Activated CD4-positive, alpha-beta T cell treated with anti-CD3 and anti-CD28 coated beads for 36 hours (primary cell): ENCODE measurements around the gene PTK7. TPM values are rescaled to one million over a fixed set of nuclear protein-coding genes. Genes with fewer than 3 reads are reported as not detected.

Experiments used
- ATAC-seq: fragments of 200-7000 bp; cut with Tn5 transposase; one replicate; pipeline ENCODE4 v1.10.0; 2021; ENCODE audit warnings: mild to moderate bottlenecking, moderate library complexity
- CTCF ChIA-PET: fragments of 350-600 bp; sonication (Branson Sonifier 250); formaldehyde crosslinking; loops from one replicate; lab custom pipeline; 2021; ENCODE audit warnings: antibody characterized with exemption; lab: Charles Lee
- POLR2A ChIA-PET: fragments of 350-600 bp; sonication (Branson Sonifier 250); formaldehyde crosslinking; loops from one replicate; lab custom pipeline; 2021; ENCODE audit warnings: antibody characterized with exemption, inconsistent platforms; lab: Charles Lee
- DNase-seq: peaks from one replicate; pipeline ENCODE4 v3.0.0-alpha.2; 2020
- H3K27ac Mint-ChIP-seq: one replicate; pipeline ENCODE4 v1.8.0; 2021; ENCODE audit warnings: mixed read lengths
- H3K27me3 Mint-ChIP-seq: one replicate; pipeline ENCODE4 v1.8.0; 2021; ENCODE audit warnings: mixed read lengths
- H3K36me3 Mint-ChIP-seq: one replicate; pipeline ENCODE4 v1.8.0; 2021; ENCODE audit warnings: low read depth, mixed read lengths
- H3K4me1 Mint-ChIP-seq: one replicate; pipeline ENCODE4 v1.8.0; 2021; ENCODE audit warnings: mixed read lengths
- H3K4me3 Mint-ChIP-seq: one replicate; pipeline ENCODE4 v1.8.0; 2021; ENCODE audit warnings: mild to moderate bottlenecking, moderate library complexity, mixed read lengths
- H3K9me3 Mint-ChIP-seq: one replicate; pipeline ENCODE4 v1.8.0; 2021; ENCODE audit warnings: low read depth, mixed read lengths
- intact Hi-C, 2 experiments: fragments of 100-400 bp; cut with DNase I in 1 of 2; cut with micrococcal nuclease in 1 of 2; formaldehyde crosslinking; loops; one replicate each; pipeline versions ENCODE4 v1.14.2 to v1.15.1; 2022 to 2024; cut with DNase I, micrococcal nuclease
- total RNA-seq, 2 experiments: library from RNA; stranded (reverse); gene quantifications; one replicate each; pipeline ENCODE4 v1.2.3, GENCODE V29; 2021

PTK7 gene
- total RNA-seq, 2 experiments from 2014 or later: 4.1 to 4.6 TPM

- H3K9me3 Mint-ChIP-seq: no peaks in the 10 kb centered on the region
- intact Hi-C loops: no loop called here
- H3K4me1 Mint-ChIP-seq: peaks cover 10% of the 10 kb centered on the region
- H3K4me3 Mint-ChIP-seq: no peak overlapping the region
- H3K27ac Mint-ChIP-seq: no peak overlapping the region
- peaks cover 39% of the 10 kb centered on the region for H3K36me3 Mint-ChIP-seq
- ChIA-PET POLR2A (no interaction called here), CTCF (no interaction called here)
- DNase-seq (no peak), ATAC-seq (no peak)
- H3K27me3 Mint-ChIP-seq: no peaks in the 10 kb centered on the region
Observed at GRCh38 chr6:43192911-43193310, 116.8 kb downstream of the PTK7 start.

GRCh38 chr6:43193929-43194328, 117.8 kb downstream of the PTK7 start:
- POLR2A ChIA-PET: no interaction called here
- Mint-ChIP-seq H3K4me1 (peaks cover 7% of the 10 kb centered on the region), H3K27ac (no peak overlapping the region), H3K27me3 (no peaks in the 10 kb centered on the region), H3K36me3 (peaks cover 31% of the 10 kb centered on the region), H3K9me3 (no peaks in the 10 kb centered on the region), H3K4me3 (no peak overlapping the region)
- DNase-seq: no peak
- intact Hi-C loops: no loop called here
- CTCF ChIA-PET: no interaction called here
- ATAC-seq: no peak

DNA sequence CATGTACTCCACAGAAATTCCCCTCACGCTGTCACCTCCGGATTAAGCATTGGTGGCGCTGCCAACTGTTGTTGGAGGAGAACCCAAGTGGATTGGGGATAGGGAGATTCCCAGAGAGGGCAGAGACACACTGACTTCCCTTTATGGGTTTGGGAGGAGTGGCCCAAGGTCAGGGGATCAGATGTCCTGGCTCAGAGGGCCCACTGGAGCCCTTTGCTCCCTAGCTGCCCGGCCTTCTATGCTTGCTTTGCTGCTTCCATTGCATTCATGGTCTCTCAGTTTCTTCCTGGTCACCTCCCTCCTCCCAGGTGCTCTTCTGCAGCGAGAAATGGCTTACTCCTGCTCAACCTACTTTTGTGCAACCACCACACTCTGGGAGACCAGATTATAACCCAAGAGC, 120.2 kb downstream of the PTK7 start:
- CTCF ChIA-PET: no interaction called here
- ATAC-seq (no peak), DNase-seq (no peak)
- Mint-ChIP-seq H3K27ac (no peak overlapping the region), H3K27me3 (no peaks in the 10 kb centered on the region), H3K9me3 (no peaks in the 10 kb centered on the region), H3K4me3 (no peak overlapping the region), H3K4me1 (no peaks in the 10 kb centered on the region), H3K36me3 (peaks cover 41% of the 10 kb centered on the region)
- intact Hi-C loops: no loop called here
- POLR2A ChIA-PET: no interaction called here

DNA sequence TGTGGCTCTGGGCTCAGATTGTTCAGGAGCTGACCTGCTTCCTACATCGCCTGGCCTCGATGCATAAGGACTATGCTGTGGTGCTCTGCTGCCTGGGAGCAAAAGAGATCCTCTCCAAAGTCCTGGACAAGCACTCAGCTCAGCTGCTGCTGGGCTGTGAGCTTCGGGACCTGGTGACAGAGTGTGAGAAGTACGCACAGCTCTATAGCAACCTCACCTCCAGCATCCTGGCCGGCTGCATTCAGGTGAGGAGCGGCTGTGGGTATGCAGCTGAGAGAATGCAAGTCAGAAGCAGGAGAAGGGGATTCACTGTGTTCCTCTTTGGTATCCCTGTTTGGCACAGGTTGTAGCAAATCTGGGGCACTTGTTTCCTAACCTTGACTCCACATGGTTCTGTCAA, 123.8 kb downstream of the PTK7 start:
- H3K9me3 Mint-ChIP-seq: no peaks in the 10 kb centered on the region
- no peak for ATAC-seq
- peaks cover 28% of the 10 kb centered on the region for H3K36me3 Mint-ChIP-seq
- H3K27me3 Mint-ChIP-seq: no peaks in the 10 kb centered on the region
- H3K4me1 Mint-ChIP-seq: no peaks in the 10 kb centered on the region
- intact Hi-C loops: no loop called here
- no peak overlapping the region for H3K4me3 Mint-ChIP-seq
- H3K27ac Mint-ChIP-seq: peak overlapping the region; percentile 52
- DNase-seq: no peak
- ChIA-PET CTCF (interaction anchor here (0.8 kb wide), 2 partner anchors 57 to 307 kb away, joined by 3 read pairs; no protein-coding TSS in a partner anchor), POLR2A (no interaction called here)

- Mint-ChIP-seq H3K9me3 (no peaks in the 10 kb centered on the region), H3K27me3 (no peaks in the 10 kb centered on the region), H3K36me3 (peaks cover 30% of the 10 kb centered on the region), H3K27ac (no peak overlapping the region), H3K4me3 (no peak overlapping the region), H3K4me1 (no peaks in the 10 kb centered on the region)
- DNase-seq: no peak
- ATAC-seq: no peak
- intact Hi-C loops: no loop called here
- ChIA-PET POLR2A (no interaction called here), CTCF (interaction anchor here (1.4 kb wide), 1 partner anchor 57 kb away, joined by 3 read pairs; no protein-coding TSS in a partner anchor)
Observed at GRCh38 chr6:43200541-43200940, 124.4 kb downstream of the PTK7 start.

DNA sequence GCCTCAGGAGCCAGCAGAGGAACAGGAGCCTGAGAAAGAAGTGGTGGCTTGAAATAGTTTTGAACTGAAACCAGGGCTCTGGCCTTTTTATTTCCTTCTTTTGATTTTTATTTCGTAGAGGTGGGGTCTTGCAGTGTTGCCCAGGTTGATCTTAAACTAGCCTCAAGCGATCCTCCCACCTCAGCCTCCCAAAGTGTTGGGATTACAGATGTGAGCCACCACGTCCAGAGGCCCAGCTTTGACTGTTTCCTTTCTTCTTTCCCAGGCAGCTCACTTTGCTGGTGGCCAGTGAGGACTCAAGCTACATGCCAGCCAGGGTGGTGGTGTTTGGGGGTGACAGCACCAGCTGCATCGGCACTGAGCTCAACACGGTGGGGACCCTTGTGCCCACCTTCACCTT, 126.3 kb downstream of the PTK7 start:
- Mint-ChIP-seq H3K4me1 (no peaks in the 10 kb centered on the region), H3K27me3 (no peaks in the 10 kb centered on the region), H3K4me3 (no peak overlapping the region), H3K36me3 (peaks cover 36% of the 10 kb centered on the region), H3K27ac (no peak overlapping the region), H3K9me3 (no peaks in the 10 kb centered on the region)
- CTCF ChIA-PET: interaction anchor here (1.1 kb wide), 1 partner anchor 15 kb away, joined by 4 read pairs; no protein-coding TSS in a partner anchor
- ATAC-seq (no peak), DNase-seq (no peak)
- POLR2A ChIA-PET: interaction anchor here (0.7 kb wide), 1 partner anchor 182 kb away, joined by 3 read pairs; no protein-coding TSS in a partner anchor
- intact Hi-C loops: no loop called here

DNA sequence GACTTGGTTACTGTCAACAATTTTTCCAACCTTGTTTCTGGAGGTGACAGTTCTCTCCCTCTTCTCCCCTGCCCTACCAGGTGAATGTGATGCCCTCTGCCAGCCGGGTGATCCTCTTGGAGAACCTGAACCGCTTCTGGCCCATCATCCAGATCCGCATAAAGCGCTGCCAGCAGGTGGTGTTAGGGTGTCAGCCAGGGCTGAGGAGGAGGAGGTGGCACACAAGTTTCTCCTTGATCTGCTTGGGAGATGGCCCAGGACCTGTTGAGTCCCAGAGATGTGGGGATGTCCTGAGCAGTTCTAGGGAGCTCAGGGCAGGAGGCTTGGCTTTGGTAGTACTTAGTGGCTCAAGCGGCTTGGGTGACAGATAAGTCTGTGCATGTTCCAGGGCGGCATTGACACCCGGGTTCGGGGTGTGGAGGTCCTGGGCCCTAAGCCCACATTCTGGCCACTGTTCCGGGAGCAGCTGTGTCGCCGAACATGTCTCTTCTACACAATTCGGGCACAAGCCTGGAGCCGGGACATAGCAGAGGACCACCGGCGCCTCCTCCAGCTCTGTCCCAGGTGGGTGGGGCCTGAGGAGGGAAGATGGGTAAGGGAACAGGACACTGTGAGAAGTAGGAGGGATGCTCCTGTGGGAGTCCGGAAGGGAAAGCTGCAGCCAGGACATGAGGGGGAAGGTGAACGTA, 127.1 kb downstream of the PTK7 start:
- ChIA-PET CTCF (no interaction called here), POLR2A (interaction anchor here (0.7 kb wide), 1 partner anchor 183 kb away, joined by 3 read pairs; no protein-coding TSS in a partner anchor)
- Mint-ChIP-seq H3K4me1 (no peaks in the 10 kb centered on the region), H3K27ac (no peak overlapping the region), H3K4me3 (no peak overlapping the region), H3K36me3 (peaks cover 36% of the 10 kb centered on the region), H3K27me3 (no peaks in the 10 kb centered on the region), H3K9me3 (no peaks in the 10 kb centered on the region)
- intact Hi-C loops: no loop called here
- no peak for DNase-seq
- ATAC-seq: no peak

DNA sequence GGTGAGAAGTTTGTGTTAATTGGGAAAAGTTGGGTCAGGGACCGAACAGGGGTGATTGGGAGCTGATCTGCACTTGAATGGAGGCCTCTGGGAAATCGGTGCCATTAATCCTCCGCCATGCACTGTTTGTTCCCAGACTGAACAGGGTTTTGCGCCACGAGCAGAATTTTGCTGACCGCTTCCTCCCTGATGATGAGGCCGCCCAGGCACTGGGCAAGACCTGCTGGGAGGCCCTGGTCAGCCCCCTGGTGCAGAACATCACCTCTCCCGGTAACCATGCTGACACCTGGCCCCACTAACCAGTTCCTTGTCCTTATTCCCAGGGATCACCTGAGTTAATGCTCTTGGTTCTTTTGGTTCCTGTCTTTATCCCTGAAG, 127.6 kb downstream of the PTK7 start:
- no peak overlapping the region for H3K27ac Mint-ChIP-seq
- POLR2A ChIA-PET: no interaction called here
- intact Hi-C loops: no loop called here
- no peaks in the 10 kb centered on the region for H3K4me1 Mint-ChIP-seq
- H3K36me3 Mint-ChIP-seq: peaks cover 36% of the 10 kb centered on the region
- no peak overlapping the region for H3K4me3 Mint-ChIP-seq
- H3K27me3 Mint-ChIP-seq: no peaks in the 10 kb centered on the region
- no peaks in the 10 kb centered on the region for H3K9me3 Mint-ChIP-seq
- ATAC-seq (no peak), DNase-seq (no peak)
- CTCF ChIA-PET: no interaction called here

DNA sequence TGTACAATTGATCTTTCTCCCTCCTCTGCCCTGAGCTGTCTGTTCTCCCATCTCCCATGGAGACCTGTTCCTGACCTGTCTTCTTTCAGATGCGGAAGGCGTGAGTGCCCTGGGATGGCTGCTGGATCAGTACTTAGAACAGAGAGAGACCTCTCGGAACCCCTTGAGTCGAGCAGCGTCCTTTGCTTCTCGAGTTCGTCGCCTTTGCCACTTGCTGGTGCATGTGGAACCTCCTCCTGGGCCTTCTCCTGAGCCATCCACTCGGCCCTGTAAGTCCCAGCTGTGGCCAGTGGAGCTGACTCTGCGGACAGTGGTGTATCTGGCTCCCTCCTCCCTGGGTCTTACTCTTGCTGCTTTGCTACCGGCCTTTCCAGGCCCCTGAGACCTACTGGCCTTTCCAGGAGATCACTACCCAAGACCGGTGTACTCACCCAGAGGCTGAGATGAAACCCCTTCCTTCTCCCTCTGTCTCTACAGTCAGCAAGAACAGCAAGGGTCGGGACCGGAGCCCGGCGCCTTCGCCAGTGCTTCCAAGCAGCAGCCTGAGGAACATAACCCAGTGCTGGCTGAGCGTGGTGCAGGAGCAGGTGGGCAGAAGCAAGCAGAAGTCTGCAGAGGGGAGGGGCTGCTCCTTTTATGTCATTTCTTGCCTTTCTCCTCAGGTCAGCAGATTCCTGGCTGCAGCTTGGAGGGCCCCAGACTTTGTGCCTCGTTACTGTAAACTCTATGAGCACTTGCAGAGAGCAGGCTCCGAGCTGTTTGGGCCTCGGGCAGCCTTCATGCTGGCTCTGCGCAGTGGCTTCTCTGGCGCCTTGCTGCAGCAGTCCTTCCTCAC, 128.4 kb downstream of the PTK7 start:
- POLR2A ChIA-PET: no interaction called here
- intact Hi-C loops: no loop called here
- no peak for ATAC-seq
- H3K4me1 Mint-ChIP-seq: no peaks in the 10 kb centered on the region
- H3K27ac Mint-ChIP-seq: no peak overlapping the region
- H3K9me3 Mint-ChIP-seq: no peaks in the 10 kb centered on the region
- CTCF ChIA-PET: no interaction called here
- no peak for DNase-seq
- H3K36me3 Mint-ChIP-seq: peaks cover 32% of the 10 kb centered on the region
- H3K27me3 Mint-ChIP-seq: no peaks in the 10 kb centered on the region
- no peak overlapping the region for H3K4me3 Mint-ChIP-seq

- DNase-seq (no peak), ATAC-seq (no peak)
- Mint-ChIP-seq H3K27ac (no peak overlapping the region), H3K9me3 (no peaks in the 10 kb centered on the region), H3K4me1 (no peaks in the 10 kb centered on the region), H3K27me3 (no peaks in the 10 kb centered on the region), H3K4me3 (no peak overlapping the region), H3K36me3 (peaks cover 22% of the 10 kb centered on the region)
- intact Hi-C loops: no loop called here
- ChIA-PET POLR2A (interaction anchor here (0.7 kb wide), 1 partner anchor 1070 kb away, joined by 9 read pairs; no protein-coding TSS in a partner anchor), CTCF (no interaction called here)
Observed at GRCh38 chr6:43205849-43206248, 129.7 kb downstream of the PTK7 start.

DNA sequence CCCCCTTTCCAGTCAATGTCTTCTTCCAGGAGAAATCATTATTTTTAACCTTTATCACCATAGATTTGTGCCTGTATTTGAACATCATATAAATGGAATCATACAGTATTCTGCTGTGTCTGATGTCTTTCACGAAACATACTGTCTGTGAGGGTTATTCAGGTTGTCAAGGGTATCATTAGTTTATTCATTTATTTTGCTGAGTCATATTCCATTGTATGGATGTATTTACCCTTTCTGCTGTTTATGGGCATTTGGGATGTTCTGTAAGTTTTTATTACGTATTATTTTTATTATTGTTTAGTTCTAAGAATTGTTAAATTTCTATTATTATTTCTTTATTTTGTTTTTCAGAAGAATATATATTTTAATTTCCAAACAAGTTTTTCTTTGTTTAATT, 131.2 kb downstream of the PTK7 start:
- Mint-ChIP-seq H3K9me3 (no peaks in the 10 kb centered on the region), H3K4me1 (no peaks in the 10 kb centered on the region), H3K4me3 (no peak overlapping the region), H3K27me3 (no peaks in the 10 kb centered on the region), H3K36me3 (peaks cover 19% of the 10 kb centered on the region), H3K27ac (no peak overlapping the region)
- intact Hi-C loops: no loop called here
- ChIA-PET POLR2A (no interaction called here), CTCF (no interaction called here)
- DNase-seq (no peak), ATAC-seq (no peak)
